ENCODE data around the gene ANKRD40.
"Not testable (repeated sequence)": the region's sequence is repeated elsewhere in the genome, so short reads cannot be mapped to it uniquely, and the experiment has no call there.

The ANKRD40 gene

GRCh38 chr17:50682938-50683337, 24.8 kb downstream of the ANKRD40 start:
- DNase-seq (ENCODE audit: low read depth): no peak
- TF ChIP-seq CTCF (IDR thresholded peaks at IDR 0.05; ENCODE audit: low read depth, low read length): no peak
- TF ChIP-seq POLR2A (IDR thresholded peaks at IDR 0.05; ENCODE audit: extremely low read depth, insufficient read length): no peak
- no peak for TF ChIP-seq MYC (IDR thresholded peaks at IDR 0.05; ENCODE audit: low read depth, low read length)
- TF ChIP-seq, protein P1, sequence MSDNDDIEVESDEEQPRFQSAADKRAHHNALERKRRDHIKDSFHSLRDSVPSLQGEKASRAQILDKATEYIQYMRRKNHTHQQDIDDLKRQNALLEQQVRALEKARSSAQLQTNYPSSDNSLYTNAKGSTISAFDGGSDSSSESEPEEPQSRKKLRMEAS (IDR thresholded peaks at IDR 0.05; ENCODE audit: low read depth, low read length): no peak
- no peak overlapping the region for H3K4me3 ChIP-seq (ENCODE audit: low read depth, low read length)

GRCh38 chr17:50682441-50682840, 25.3 kb downstream of the ANKRD40 start:
- DNase-seq (ENCODE audit: low read depth): no peak
- no peak for TF ChIP-seq CTCF (IDR thresholded peaks at IDR 0.05; ENCODE audit: low read depth, low read length)
- TF ChIP-seq, protein P1 (IDR thresholded peaks at IDR 0.05; ENCODE audit: low read depth, low read length): no peak
- no peak for TF ChIP-seq MYC (IDR thresholded peaks at IDR 0.05; ENCODE audit: low read depth, low read length)
- no peak for TF ChIP-seq POLR2A (IDR thresholded peaks at IDR 0.05; ENCODE audit: extremely low read depth, insufficient read length)
- H3K4me3 ChIP-seq (ENCODE audit: low read depth, low read length): no peak overlapping the region

DNA sequence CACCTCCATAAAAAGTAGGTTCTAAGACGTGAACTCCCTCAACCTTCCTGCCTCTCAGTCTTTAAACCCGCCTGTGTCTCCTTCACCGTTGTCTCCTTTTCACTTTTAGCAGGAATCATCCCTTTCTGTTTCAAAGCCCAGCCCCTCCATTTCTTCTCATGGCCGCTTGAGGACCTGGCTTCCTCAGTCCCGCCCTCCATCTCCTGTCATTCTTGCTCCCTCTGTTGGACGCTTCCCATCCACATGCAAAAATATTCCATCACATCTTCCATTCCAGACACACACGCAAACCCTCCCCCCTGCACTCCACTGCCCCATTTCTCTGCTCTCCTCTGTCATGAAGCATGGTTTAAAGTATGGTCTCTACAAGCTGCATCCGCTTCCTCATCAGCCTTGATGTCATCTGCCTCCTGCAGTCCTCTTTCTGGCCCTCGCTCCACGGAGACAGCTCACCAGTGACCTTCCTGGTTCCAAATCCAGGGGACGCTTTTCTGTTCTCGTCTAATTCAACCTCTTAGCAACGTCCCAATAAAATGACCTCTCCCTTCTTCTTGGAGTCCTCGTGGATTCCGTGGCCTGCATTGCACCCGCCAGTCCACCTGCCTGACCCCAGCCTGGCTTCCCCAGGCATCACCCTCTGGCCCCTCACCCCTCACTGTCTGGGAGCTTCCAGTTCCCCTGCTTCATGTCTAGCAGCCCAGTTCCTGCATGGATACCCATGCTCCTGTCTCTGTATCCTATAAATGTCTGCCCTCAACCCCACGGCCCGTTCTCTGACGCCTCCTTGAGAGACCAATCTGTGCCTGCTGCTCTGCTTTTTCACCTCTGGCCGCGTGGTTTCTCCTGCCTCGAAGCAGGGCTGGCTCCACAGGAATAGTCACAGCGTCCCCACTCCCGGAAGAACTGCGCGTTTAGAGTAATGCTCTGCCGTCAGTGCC, 26.2 kb downstream of the ANKRD40 start:
- H3K4me3 ChIP-seq (ENCODE audit: low read depth, low read length): no peak overlapping the region
- TF ChIP-seq CTCF (IDR thresholded peaks at IDR 0.05; ENCODE audit: low read depth, low read length) (no peak), MYC (IDR thresholded peaks at IDR 0.05; ENCODE audit: low read depth, low read length) (no peak), POLR2A (IDR thresholded peaks at IDR 0.05; ENCODE audit: extremely low read depth, insufficient read length) (no peak)
- TF ChIP-seq, protein P1 (IDR thresholded peaks at IDR 0.05; ENCODE audit: low read depth, low read length): no peak

GRCh38 chr17:50680543-50681262, 27.0 kb downstream of the ANKRD40 start:
- not testable (repeated sequence) for DNase-seq (ENCODE audit: low read depth)

More for the DNA sequence above, 26.2 kb downstream of the ANKRD40 start:
- peak; percentile 36 for DNase-seq (ENCODE audit: low read depth)

DNA sequence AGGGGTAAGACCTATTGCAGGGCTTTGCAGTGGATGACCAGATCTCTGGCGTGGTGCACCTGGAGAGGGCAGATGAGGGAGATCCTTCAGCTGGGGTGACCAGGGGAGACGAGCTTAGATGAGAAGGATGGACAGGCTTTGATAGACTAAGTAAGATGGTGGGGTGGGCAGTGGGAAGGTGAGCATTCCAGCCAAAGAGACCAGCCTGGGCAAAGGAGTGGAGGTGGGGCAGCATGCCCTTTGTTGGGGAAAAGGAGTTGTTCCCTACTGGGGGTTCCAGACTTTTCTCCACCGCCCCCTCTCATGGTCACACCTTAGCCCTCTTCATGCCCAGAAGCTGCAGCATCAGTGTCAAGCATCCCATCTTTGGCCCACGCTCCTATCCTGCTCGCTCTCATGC, 27.6 kb downstream of the ANKRD40 start:
- no peak for TF ChIP-seq MYC (IDR thresholded peaks at IDR 0.05; ENCODE audit: low read depth, low read length)
- TF ChIP-seq CTCF (IDR thresholded peaks at IDR 0.05; ENCODE audit: low read depth, low read length): no peak
- TF ChIP-seq, protein P1 (IDR thresholded peaks at IDR 0.05; ENCODE audit: low read depth, low read length): no peak
- TF ChIP-seq POLR2A (IDR thresholded peaks at IDR 0.05; ENCODE audit: extremely low read depth, insufficient read length): no peak
- H3K4me3 ChIP-seq (ENCODE audit: low read depth, low read length): no peak overlapping the region

More at GRCh38 chr17:50680543-50681262, 27.0 kb downstream of the ANKRD40 start:
- not testable (repeated sequence) for H3K4me3 ChIP-seq (ENCODE audit: low read depth, low read length)

DNA sequence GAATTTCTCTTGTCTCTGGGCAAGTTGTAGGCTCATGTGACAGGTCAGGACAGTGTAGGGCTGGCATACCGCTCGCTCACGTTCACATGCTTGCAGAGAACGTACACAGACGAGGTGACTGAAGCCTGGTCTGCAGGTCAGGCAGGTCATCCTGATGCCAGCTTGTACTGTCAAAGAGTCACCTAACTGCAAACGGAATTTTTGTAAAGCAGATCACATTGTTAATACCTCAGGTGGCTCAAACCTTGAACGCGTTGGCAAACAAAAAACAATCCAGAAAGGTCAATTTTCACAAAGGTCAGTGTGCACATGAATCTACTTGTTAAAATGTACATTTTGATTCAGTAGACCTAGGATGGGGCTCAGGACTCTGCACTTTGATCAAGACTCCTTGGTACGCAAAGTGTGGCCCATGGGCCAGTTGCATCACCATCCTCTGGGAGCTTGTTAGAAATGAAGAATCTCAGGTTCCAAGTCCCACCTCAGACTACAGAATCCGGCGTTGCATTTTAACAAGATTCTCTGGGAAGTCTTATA, 28.6 kb downstream of the ANKRD40 start:
- H3K4me3 ChIP-seq (ENCODE audit: low read depth, low read length): no peak overlapping the region
- TF ChIP-seq MYC (IDR thresholded peaks at IDR 0.05; ENCODE audit: low read depth, low read length): no peak
- TF ChIP-seq CTCF (IDR thresholded peaks at IDR 0.05; ENCODE audit: low read depth, low read length): no peak
- TF ChIP-seq, protein P1 (IDR thresholded peaks at IDR 0.05; ENCODE audit: low read depth, low read length): no peak
- no peak for TF ChIP-seq POLR2A (IDR thresholded peaks at IDR 0.05; ENCODE audit: extremely low read depth, insufficient read length)
- no peak for DNase-seq (ENCODE audit: low read depth)

More for the DNA sequence above, 27.6 kb downstream of the ANKRD40 start:
- DNase-seq (ENCODE audit: low read depth): no peak
